Stimulated activated naive CD8-positive, alpha-beta T cell treated with anti-CD3 and anti-CD28 coated beads, Interleukin-15, Interleukin-2, amounts not matched to agents 100 ng/mL and 50 ng/mL, for 24 hours (primary cell): Measurements from ENCODE around the gene PNLIPRP1.

Experiments
- H3K27ac Mint-ChIP-seq: one replicate; pipeline ENCODE4 v1.8.0; 2021; ENCODE audit warnings: mild to moderate bottlenecking, mixed read lengths
- H3K27me3 Mint-ChIP-seq: one replicate; pipeline ENCODE4 v1.8.0; 2021; ENCODE audit warnings: mixed read lengths
- H3K36me3 Mint-ChIP-seq: one replicate; pipeline ENCODE4 v1.8.0; 2021; ENCODE audit warnings: low read depth, mixed read lengths
- H3K4me1 Mint-ChIP-seq: one replicate; pipeline ENCODE4 v1.8.0; 2021; ENCODE audit warnings: low read depth, mixed read lengths
- H3K4me3 Mint-ChIP-seq: one replicate; pipeline ENCODE4 v1.8.0; 2021; ENCODE audit warnings: mild to moderate bottlenecking, mixed read lengths
- H3K9me3 Mint-ChIP-seq: one replicate; pipeline ENCODE4 v1.8.0; 2021; ENCODE audit warnings: mixed read lengths

The PNLIPRP1 gene

GRCh38 chr10:116588995-116589394, 1.8 kb upstream of the PNLIPRP1 start:
- Mint-ChIP-seq H3K4me3 (no peak overlapping the region), H3K27me3 (peaks cover 3% of the 10 kb centered on the region), H3K36me3 (no peaks in the 10 kb centered on the region), H3K9me3 (no peaks in the 10 kb centered on the region), H3K4me1 (no peaks in the 10 kb centered on the region), H3K27ac (no peak overlapping the region)

- H3K27me3 Mint-ChIP-seq: peaks cover 3% of the 10 kb centered on the region
- no peaks in the 10 kb centered on the region for H3K36me3 Mint-ChIP-seq
- no peak overlapping the region for H3K27ac Mint-ChIP-seq
- H3K4me1 Mint-ChIP-seq: no peaks in the 10 kb centered on the region
- H3K4me3 Mint-ChIP-seq: no peak overlapping the region
- no peaks in the 10 kb centered on the region for H3K9me3 Mint-ChIP-seq
Observed at GRCh38 chr10:116589926-116590325, 833 bp upstream of the PNLIPRP1 start.

- no peaks in the 10 kb centered on the region for H3K4me1 Mint-ChIP-seq
- H3K9me3 Mint-ChIP-seq: no peaks in the 10 kb centered on the region
- no peaks in the 10 kb centered on the region for H3K36me3 Mint-ChIP-seq
- H3K4me3 Mint-ChIP-seq: no peak overlapping the region
- H3K27ac Mint-ChIP-seq: no peak overlapping the region
- no peaks in the 10 kb centered on the region for H3K27me3 Mint-ChIP-seq
Observed at GRCh38 chr10:116593139-116593740, 2.5 kb downstream of the PNLIPRP1 start.

DNA sequence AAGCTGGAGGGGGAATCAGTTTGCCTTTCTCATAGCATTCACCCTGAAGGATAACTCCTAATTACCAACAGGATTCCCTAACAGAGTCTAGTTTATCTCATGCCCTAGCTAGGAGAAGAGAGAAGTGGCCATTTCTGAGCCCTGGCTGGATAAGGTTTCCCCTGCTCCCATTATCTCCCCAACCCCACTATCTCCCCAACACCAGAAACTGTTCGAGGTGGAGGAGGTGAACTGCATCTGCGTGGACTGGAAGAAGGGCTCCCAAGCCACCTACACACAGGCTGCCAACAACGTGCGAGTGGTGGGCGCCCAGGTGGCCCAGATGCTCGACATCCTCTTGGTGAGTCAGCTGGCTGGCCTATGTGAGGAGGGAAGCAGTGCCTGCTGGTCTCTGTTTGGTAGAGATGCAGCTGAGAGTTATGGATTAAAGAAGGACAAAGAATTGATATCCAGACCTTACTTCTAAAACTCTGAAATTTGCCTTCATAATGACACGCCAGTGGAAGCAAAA, 3.8 kb downstream of the PNLIPRP1 start:
- no peaks in the 10 kb centered on the region for H3K36me3 Mint-ChIP-seq
- no peaks in the 10 kb centered on the region for H3K27me3 Mint-ChIP-seq
- no peak overlapping the region for H3K27ac Mint-ChIP-seq
- no peaks in the 10 kb centered on the region for H3K4me1 Mint-ChIP-seq
- no peaks in the 10 kb centered on the region for H3K9me3 Mint-ChIP-seq
- H3K4me3 Mint-ChIP-seq: no peak overlapping the region

- H3K27me3 Mint-ChIP-seq: no peaks in the 10 kb centered on the region
- H3K36me3 Mint-ChIP-seq: no peaks in the 10 kb centered on the region
- H3K4me3 Mint-ChIP-seq: no peak overlapping the region
- no peaks in the 10 kb centered on the region for H3K4me1 Mint-ChIP-seq
- no peak overlapping the region for H3K27ac Mint-ChIP-seq
- no peaks in the 10 kb centered on the region for H3K9me3 Mint-ChIP-seq
Observed at GRCh38 chr10:116596062-116596461, 5.3 kb downstream of the PNLIPRP1 start.

GRCh38 chr10:116597543-116597942, 6.8 kb downstream of the PNLIPRP1 start:
- no peaks in the 10 kb centered on the region for H3K27me3 Mint-ChIP-seq
- no peaks in the 10 kb centered on the region for H3K36me3 Mint-ChIP-seq
- no peak overlapping the region for H3K4me3 Mint-ChIP-seq
- H3K27ac Mint-ChIP-seq: no peak overlapping the region
- no peaks in the 10 kb centered on the region for H3K9me3 Mint-ChIP-seq
- H3K4me1 Mint-ChIP-seq: no peaks in the 10 kb centered on the region

DNA sequence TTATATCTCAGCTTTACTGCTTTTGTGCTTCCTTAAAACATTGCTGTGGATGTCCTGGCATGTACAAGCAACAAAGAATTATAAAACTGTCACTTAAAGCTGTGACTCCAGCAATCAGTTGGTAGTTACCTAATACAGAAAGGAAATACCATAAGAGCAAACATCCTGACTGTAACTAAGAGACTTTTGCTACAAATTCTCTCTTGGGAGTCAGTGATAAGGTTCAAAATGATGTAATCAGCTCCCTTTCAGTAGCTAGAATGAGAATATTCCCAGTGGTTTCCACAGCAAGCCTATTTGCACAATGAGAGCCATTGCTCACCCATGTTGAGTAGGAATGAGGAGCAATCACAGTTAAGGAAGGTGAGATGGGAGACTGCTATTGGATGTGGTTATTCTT, 7.6 kb downstream of the PNLIPRP1 start:
- Mint-ChIP-seq H3K27me3 (no peaks in the 10 kb centered on the region), H3K36me3 (no peaks in the 10 kb centered on the region), H3K4me1 (no peaks in the 10 kb centered on the region), H3K9me3 (no peaks in the 10 kb centered on the region), H3K27ac (no peak overlapping the region), H3K4me3 (no peak overlapping the region)

DNA sequence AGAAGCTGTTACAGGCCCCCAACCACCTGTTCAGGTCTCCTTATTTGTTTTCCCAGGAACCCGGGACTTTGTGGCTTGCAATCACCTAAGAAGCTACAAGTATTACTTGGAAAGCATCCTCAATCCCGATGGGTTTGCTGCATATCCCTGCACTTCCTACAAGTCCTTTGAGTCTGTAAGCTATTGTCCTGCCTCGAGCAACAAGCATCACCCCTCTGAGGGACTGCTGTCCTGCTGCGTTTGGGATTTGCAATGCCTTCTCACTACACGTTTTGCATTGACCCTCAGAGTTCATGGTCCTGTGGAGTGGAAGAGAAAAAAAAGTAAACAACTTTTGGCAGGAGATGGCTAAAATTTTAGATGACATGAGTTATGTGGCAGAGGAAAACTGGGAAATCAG, 9.2 kb downstream of the PNLIPRP1 start:
- Mint-ChIP-seq H3K4me3 (no peak overlapping the region), H3K36me3 (no peaks in the 10 kb centered on the region), H3K27ac (no peak overlapping the region), H3K4me1 (no peaks in the 10 kb centered on the region), H3K27me3 (no peaks in the 10 kb centered on the region), H3K9me3 (no peaks in the 10 kb centered on the region)

- no peak overlapping the region for H3K27ac Mint-ChIP-seq
- H3K9me3 Mint-ChIP-seq: no peaks in the 10 kb centered on the region
- no peak overlapping the region for H3K4me3 Mint-ChIP-seq
- H3K4me1 Mint-ChIP-seq: no peaks in the 10 kb centered on the region
- no peaks in the 10 kb centered on the region for H3K36me3 Mint-ChIP-seq
- H3K27me3 Mint-ChIP-seq: peaks cover 16% of the 10 kb centered on the region
Observed at GRCh38 chr10:116602648-116603400, 12.1 kb downstream of the PNLIPRP1 start.

- Mint-ChIP-seq H3K27me3 (peaks cover 27% of the 10 kb centered on the region), H3K4me1 (no peaks in the 10 kb centered on the region), H3K27ac (no peak overlapping the region), H3K9me3 (no peaks in the 10 kb centered on the region), H3K36me3 (no peaks in the 10 kb centered on the region), H3K4me3 (no peak overlapping the region)
Observed at GRCh38 chr10:116606061-116606483, 15.3 kb downstream of the PNLIPRP1 start.

DNA sequence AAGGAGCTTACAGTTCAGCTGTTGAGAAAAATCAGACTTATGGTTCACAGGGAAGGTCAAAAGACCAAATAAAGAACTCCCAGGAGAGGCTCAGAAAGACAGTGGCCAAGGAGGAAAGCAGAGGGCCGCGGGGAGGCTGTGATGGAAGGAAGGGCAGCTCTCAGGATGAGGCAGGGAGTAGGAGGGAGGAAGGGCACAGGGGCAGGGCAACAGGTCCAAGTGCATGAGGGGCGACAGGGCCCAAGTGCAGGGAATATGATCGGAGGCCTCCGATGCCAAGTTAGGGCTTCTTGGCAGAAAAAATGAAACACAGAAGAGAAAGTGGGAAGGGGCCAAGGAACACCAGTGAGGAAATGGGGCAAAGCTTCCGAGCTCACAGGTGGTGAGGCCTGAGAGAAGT, 16.6 kb downstream of the PNLIPRP1 start:
- Mint-ChIP-seq H3K4me1 (no peaks in the 10 kb centered on the region), H3K9me3 (no peaks in the 10 kb centered on the region), H3K36me3 (no peaks in the 10 kb centered on the region), H3K4me3 (no peak overlapping the region), H3K27me3 (peaks cover 27% of the 10 kb centered on the region), H3K27ac (no peak overlapping the region)

DNA sequence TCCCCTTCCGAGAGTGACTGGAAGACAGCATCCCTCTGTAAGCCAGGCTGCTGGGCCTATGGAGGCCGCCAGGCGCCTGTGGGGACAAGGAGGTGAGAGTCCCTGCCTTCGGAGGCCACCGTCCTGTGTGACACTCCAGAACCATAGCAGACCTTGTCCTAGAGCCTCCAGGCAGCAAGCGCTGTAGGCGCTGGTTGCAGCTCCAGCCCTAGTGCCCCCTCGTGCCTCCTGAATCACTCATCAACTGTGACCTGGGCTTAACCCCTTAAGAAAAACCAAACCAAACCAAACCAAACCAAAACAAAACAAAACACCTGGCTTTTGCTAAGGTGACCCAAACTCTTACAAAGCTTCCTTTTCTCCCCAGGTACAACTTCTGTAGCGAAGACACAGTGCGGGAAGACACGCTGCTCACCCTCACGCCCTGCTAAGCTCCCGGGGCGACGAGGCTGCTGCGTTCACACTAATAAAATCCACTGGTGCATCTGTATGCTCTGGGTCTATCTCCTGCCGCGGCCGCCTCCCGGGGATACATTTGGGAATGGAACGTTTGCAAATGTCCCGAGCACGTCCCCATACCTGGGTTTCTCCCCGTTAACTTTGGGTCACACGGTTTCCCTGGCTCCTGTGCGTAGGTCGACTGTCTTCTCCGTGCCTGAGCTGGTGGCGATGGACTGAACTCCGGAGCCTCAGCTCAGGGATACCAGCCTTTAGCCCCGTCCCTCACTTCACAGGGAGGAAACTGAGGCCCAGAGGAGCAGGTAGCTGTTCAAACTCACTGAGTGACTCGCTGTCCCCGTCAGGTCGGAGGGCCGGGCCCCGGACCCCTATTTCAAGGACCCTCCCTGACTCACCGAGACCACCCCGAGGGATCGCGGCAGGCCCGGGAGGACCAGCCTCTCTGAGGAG, 18.2 kb downstream of the PNLIPRP1 start:
- peaks cover 27% of the 10 kb centered on the region for H3K27me3 Mint-ChIP-seq
- H3K9me3 Mint-ChIP-seq: no peaks in the 10 kb centered on the region
- H3K36me3 Mint-ChIP-seq: no peaks in the 10 kb centered on the region
- no peak overlapping the region for H3K4me3 Mint-ChIP-seq
- H3K4me1 Mint-ChIP-seq: no peaks in the 10 kb centered on the region
- no peak overlapping the region for H3K27ac Mint-ChIP-seq

DNA sequence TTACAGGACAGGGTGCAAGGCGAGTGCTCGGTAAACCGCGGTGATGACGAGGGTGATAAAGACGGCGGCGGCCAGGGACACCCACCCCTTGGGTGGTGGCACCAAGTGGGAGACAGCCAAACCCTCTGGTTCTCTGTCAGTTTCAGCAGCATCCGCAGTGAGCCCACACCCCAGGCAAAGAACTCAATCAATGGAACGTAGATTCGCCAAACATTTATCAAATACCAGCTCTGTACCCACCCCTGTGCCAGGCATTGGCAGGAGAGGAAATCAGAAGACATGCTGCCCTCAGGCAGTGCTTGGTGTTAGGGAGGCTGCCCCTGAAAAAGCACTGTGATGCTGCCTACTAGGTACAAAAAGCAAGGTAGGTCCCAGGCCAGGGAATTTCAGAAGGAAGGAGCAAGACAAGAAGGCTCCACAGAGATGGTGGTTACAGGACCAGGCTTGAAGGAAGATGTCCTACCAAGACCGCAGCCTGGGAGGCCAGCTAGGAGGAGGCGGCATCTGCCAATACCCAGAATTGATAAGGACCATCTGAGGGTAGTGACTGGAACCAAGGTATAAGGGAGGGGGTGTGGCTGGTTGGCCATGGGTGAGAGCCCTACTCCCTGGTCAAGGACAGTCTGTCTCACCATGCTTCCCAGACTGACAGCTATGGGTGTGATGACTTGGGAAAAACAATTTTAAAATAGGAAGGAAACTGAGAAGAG, 19.8 kb downstream of the PNLIPRP1 start:
- no peak overlapping the region for H3K4me3 Mint-ChIP-seq

GRCh38 chr10:116611153-116611545, 20.4 kb downstream of the PNLIPRP1 start:
- H3K27ac Mint-ChIP-seq: no peak overlapping the region
- H3K4me1 Mint-ChIP-seq: no peaks in the 10 kb centered on the region
- peaks cover 19% of the 10 kb centered on the region for H3K27me3 Mint-ChIP-seq
- H3K9me3 Mint-ChIP-seq: no peaks in the 10 kb centered on the region
- H3K4me3 Mint-ChIP-seq: no peak overlapping the region
- H3K36me3 Mint-ChIP-seq: no peaks in the 10 kb centered on the region

More for the DNA sequence above, 19.8 kb downstream of the PNLIPRP1 start:
- Mint-ChIP-seq H3K4me1 (no peaks in the 10 kb centered on the region), H3K27me3 (peaks cover 22% of the 10 kb centered on the region), H3K36me3 (no peaks in the 10 kb centered on the region), H3K27ac (no peak overlapping the region), H3K9me3 (no peaks in the 10 kb centered on the region)
